ENCODE measurements around the gene SLAMF7.

DNA sequence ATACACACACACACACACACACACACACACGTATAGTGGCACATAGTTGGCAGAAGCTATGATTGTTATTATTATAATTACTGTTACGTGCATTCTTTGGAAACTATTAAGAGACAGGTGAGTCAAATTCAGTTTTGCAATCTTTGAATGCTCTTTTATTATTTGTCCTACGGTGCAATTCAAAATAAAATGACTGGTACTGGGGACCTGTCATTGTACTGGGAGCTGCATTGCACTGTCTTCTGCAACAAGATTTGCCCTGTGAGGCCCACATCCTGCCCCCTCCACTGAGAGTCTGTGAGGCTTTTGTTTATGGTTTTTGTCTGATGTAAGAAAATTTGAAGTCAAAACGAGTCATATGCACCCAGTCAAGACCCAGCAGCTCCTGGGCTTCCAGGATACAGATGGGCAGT, 58.8 kb downstream of the SLAMF7 start:
- TF ChIP-seq, protein P1, sequence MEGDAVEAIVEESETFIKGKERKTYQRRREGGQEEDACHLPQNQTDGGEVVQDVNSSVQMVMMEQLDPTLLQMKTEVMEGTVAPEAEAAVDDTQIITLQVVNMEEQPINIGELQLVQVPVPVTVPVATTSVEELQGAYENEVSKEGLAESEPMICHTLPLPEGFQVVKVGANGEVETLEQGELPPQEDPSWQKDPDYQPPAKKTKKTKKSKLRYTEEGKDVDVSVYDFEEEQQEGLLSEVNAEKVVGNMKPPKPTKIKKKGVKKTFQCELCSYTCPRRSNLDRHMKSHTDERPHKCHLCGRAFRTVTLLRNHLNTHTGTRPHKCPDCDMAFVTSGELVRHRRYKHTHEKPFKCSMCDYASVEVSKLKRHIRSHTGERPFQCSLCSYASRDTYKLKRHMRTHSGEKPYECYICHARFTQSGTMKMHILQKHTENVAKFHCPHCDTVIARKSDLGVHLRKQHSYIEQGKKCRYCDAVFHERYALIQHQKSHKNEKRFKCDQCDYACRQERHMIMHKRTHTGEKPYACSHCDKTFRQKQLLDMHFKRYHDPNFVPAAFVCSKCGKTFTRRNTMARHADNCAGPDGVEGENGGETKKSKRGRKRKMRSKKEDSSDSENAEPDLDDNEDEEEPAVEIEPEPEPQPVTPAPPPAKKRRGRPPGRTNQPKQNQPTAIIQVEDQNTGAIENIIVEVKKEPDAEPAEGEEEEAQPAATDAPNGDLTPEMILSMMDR (IDR thresholded peaks at IDR 0.05), result no peak
- no peak for TF ChIP-seq POLR2A (IDR thresholded peaks at IDR 0.05)

All from heart left ventricle (tissue), 13 donors.